Stimulated activated CD8-positive, alpha-beta memory T cell treated with anti-CD3 and anti-CD28 coated beads, Interleukin-12 subunit alpha, Interleukin-12 subunit beta, amount 100 ng/mL, for 24 hours (primary cell): ENCODE measurements around the gene MAT1A.
"Not testable (repeated sequence)": the region's sequence is repeated elsewhere in the genome, so short reads cannot be mapped to it uniquely, and the experiment has no call there.

Experiments used
- DNase-seq: peaks from one replicate; pipeline ENCODE4 v3.0.0-alpha.2; 2020; ENCODE audit errors: extremely low read depth

Gene MAT1A

GRCh38 chr10:80264081-80265056, 25.1 kb downstream of the MAT1A start:
- DNase-seq, result no peak

- DNase-seq, result no peak
Measured at GRCh38 chr10:80261316-80262030, 28.0 kb downstream of the MAT1A start.

- no peak for DNase-seq
Measured at GRCh38 chr10:80260295-80261243, 28.9 kb downstream of the MAT1A start.

- DNase-seq, result no peak
Measured at GRCh38 chr10:80259405-80259871, 30.0 kb downstream of the MAT1A start.

- DNase-seq, result not testable (repeated sequence)
Measured at GRCh38 chr10:80256798-80257197, 32.7 kb downstream of the MAT1A start.

GRCh38 chr10:80254726-80255125, 34.7 kb downstream of the MAT1A start:
- not testable (repeated sequence) for DNase-seq

- DNase-seq, result not testable (repeated sequence)
Measured at GRCh38 chr10:80253963-80254271, 35.5 kb downstream of the MAT1A start.

GRCh38 chr10:80253266-80253962, 36.0 kb downstream of the MAT1A start:
- DNase-seq, result no peak

- DNase-seq, result no peak
Measured at GRCh38 chr10:80252296-80252887, 37.1 kb downstream of the MAT1A start.

GRCh38 chr10:80251703-80252280, 37.7 kb downstream of the MAT1A start:
- not testable (repeated sequence) for DNase-seq

GRCh38 chr10:80250399-80250798, 39.1 kb downstream of the MAT1A start:
- DNase-seq, result not testable (repeated sequence)

- not testable (repeated sequence) for DNase-seq
Measured at GRCh38 chr10:80249906-80250305, 39.6 kb downstream of the MAT1A start.

- not testable (repeated sequence) for DNase-seq
Measured at GRCh38 chr10:80247611-80248010, 41.8 kb downstream of the MAT1A start.

GRCh38 chr10:80244371-80244770, 45.1 kb downstream of the MAT1A start:
- DNase-seq, result not testable (repeated sequence)

- not testable (repeated sequence) for DNase-seq
Measured at GRCh38 chr10:80242341-80242740, 47.1 kb downstream of the MAT1A start.

GRCh38 chr10:80236457-80236856, 53.0 kb downstream of the MAT1A start:
- DNase-seq, result not testable (repeated sequence)

GRCh38 chr10:80234331-80235235, 54.9 kb downstream of the MAT1A start:
- DNase-seq, result not testable (repeated sequence)

- DNase-seq, result not testable (repeated sequence)
Measured at GRCh38 chr10:80233871-80234270, 55.6 kb downstream of the MAT1A start.

GRCh38 chr10:80226723-80227122, 62.7 kb downstream of the MAT1A start:
- DNase-seq, result not testable (repeated sequence)
